Embryonic facial prominence (tissue), 1 donor: ENCODE results near the gene IL3RA.
"Not testable (repeated sequence)": the region's sequence is repeated elsewhere in the genome, so short reads cannot be mapped to it uniquely, and the experiment has no call there.

Experiments used
- DNase-seq: peaks from one replicate; pipeline ENCODE4 v3.0.0-alpha.2; 2016; ENCODE audit errors: extremely low spot score

The IL3RA gene

DNA sequence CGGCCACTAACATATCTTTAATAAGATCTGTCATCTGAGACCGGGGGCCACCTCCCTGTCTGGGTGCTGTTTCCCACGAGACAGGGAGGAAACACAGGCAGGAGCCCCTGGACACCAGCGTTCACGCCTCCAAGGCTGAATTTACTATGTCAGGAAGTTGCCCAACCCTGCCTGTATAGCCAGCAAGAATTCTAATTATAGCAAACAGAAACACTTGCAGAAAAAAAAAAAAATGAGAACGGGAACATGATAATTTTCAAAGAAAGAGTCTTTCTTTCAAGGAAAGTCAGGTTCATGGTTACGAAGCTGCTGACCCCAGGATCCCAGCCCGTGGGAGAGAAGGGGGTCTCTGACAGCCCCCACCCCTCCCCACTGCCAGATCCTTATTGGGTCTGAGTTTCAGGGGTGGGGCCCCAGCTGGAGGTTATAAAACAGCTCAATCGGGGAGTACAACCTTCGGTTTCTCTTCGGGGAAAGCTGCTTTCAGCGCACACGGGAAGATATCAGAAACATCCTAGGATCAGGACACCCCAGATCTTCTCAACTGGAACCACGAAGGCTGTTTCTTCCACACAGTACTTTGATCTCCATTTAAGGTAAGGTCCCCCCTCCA, at the start of gene IL3RA:
IL3RA (plus strand) TSS at position 455 of the 613 bp plus-strand sequence. CDS start 4,981 bp downstream, outside the sequence.
- DNase-seq = no peak

DNA sequence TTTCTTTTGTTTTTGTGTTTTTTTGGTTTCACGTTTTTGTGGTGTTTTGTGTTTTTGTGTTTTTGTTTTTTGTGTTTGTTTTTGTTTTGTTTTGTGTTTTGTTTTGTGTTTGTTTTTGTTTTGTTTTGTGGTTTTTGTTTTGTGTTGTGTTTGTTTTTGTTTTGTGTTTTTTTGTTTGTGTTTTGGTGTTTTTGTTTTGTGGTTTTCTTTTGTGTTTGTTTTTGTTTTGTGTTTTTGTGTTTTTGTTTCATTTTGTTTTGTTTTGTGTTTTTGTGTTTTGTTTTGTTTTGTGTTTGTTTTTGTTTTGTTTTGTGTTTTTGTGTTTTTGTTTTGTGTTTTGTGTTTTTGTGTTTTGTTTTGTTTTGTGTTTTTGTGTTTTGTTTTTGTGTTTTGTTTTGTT, 47.0 kb upstream of the IL3RA start:
- no peak for DNase-seq

DNA sequence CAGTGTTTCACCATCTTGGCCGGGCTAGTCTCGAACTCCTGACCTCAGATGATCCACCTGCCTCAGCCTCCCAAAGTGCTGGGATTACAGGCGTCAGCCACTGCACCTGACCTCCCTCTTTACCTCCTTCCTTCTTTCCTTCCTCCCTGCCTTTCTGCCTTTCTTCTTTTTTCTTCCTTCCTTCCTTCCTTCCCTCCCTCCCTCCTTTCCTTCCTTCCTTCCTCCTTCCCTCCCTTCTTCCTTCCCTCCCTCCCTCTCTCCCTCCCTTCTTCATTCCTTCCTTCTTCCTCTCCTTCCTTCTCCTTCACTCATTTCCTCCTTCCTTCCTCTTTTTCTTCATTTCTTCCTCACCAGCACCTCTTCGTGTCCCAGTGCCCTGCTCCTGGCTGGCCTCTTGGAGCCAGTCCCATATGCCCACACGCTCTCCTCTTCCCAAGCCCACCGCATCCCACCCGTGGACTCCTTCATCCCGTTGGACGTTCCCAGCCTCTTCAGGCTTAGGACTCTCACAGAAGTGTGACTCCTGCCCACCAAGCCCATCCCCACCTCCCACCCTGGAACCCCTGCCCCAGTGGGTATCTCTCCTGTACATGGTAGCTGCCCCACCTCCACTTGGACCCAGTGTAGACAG, 45.4 kb upstream of the IL3RA start:
- no peak for DNase-seq

DNA sequence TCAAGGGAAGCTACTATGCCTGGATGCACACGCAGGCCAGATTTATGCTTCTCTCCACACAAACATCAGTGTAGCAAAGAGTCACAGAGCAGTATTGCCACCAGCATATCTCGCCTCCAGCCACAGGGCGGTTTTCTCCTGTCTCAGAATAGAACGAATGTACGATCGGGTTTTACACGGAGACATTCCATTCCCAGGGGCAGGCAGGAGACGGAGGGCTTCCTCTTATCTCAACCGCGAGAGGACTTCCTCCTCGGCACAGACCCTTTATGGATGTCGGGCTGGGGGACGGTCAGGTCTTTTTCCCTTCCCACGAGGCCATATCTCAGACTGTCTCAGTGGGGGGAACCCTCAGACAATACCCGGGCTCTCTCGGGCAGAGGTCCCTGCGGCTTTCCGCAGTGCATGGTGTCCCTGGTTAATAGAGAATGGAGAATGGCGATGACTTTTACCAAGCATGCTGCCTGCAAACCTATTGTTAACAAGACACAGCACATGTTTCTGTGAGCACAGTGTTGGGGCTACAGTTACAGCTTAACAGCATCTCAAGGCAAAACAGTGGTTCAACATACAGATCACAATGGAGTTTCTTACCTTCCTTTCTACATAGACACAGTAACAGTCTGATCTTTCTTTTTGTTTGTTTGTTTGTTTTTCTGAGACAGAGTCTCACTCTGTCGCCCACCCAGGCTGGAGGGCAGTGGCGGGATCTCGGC, 43.9 kb upstream of the IL3RA start:
- DNase-seq = no peak

DNA sequence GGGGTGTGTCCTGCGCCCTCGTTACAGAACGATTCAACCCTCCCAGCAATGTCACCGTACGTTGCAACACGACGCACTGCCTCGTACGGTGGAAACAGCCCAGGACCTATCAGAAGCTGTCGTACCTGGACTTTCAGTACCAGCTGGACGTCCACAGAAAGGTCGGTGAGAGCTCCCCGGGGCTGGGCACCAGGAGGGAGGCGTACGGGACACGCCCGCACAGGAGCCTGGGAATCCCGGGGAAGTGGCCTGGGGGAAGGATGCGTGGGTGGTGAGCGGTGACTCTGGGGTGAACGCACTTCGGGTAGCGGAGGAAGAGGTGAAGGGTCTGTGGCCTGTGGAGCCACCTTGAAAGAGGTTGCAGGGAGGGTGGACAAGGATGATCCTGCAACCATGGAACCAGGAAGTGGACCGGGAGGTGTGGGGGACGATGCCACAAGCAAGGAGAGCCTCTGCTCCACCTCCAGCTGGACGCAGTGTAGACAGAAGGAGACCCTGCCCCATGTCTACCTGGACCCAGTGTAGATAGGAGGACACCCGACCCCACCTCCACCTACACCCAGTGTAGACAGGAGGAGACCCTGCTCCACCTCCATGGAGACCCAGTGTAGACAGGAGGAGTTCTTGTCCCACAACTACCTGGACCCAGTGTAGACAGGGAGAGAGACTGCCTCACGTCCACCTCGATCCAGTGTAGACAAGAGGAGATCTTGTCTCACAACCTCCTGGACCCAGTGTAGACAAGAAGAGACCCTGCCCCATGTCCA, 42.1 kb upstream of the IL3RA start:
- no peak for DNase-seq

DNA sequence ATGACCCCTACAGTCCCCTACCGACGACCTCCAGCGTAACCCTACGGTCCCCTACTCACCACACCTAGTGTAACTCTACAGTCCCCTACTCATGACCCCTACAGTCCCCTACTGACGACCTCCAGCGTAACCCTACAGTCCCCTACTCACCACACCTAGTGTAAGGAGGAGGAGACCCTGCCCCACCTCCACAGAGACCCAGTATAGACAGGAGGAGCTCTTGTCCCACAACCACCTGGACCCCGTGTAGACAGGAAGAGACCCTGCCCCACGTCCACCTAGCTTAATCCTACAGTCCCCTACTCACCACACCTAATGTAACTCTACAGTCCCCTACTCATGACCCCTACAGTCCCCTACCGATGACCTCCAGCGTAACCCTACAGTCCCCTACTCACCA, 41.0 kb upstream of the IL3RA start:
- DNase-seq = no peak

DNA sequence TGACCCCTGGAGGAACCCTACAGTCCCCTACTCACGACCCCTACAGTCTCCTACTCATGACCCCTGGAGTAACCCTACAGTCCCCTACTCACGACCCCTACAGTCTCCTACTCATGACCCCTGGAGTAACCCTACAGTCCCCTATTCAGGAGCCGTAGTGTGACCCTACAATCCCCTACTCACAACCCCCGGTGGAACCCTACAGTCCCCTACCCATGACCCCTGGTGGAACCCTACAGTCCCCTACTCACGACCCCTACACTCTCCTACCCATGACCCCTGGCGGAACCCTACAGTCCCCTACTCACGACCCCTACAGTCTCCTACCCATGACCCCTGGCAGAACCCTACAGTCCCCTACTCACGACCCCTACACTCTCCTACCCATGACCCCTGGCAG, 39.0 kb upstream of the IL3RA start:
- DNase-seq = not testable (repeated sequence)

DNA sequence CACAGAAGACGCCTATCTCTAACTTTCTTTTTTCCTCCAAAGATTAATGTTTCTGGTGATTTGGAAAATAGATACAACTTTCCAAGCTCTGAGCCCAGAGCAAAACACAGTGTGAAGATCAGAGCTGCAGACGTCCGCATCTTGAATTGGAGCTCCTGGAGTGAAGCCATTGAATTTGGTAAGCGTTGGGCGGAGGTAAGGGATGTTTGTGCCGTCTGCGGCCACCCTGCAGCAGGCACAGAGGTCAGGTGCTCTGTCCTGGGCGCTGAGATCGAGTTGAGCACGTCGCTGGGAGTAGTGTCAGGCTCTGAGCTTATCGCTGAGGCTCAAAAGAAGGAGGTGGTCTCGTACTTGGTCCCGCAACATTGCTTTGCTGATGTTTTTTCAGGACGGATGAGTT, 36.1 kb upstream of the IL3RA start:
- no peak for DNase-seq

DNA sequence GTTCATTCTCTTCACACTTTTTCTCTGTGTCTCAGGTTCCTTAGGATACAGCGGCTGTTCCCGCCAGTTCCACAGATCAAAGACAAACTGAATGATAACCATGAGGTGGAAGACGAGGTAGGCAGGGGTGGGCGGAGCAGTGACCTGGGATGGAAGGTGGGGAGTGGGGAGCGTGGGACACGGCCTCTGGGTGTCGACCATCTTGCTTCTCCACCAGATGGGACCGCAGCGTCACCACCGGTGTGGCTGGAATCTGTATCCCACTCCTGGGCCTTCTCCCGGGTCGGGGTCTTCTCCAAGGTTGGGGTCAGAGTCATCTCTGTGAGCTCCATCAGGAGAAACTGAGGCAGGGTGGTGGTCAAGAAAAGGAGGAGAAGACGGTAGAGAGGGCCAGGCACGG, 31.2 kb upstream of the IL3RA start:
- DNase-seq = no peak

DNA sequence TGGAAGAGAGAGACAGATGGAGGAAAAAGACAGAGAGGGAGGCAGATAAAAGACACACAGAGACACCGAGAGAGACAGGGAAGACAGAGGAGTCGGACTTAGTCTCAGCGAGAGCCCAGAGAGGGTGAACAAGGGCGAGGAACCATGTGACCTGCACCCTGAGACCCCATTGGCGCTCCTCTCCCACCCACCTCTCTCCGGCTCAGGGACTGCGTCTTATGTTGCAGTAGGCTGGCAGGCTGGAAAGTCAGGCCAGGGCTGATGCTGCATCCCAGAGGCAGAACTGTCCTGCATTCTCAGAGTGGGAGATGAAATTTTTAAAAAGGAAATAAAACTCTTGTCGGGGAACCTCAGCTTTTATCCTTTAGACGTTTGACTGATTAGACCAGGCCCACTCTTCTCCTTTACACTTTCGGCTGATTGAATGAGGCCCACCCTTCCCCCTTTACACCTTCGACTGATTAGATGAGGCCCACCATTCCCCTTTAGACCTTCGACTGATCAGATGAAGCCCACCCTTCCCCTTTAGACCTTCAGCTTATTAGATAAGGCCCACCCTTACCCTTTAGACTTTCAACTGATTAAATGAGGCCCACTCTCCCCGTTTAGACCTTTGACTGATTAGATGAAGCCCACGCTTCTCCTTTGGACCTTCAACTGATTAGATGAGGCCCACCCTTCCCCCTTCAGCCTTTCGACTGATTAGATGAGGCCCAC, 29.5 kb upstream of the IL3RA start:
- no peak for DNase-seq

DNA sequence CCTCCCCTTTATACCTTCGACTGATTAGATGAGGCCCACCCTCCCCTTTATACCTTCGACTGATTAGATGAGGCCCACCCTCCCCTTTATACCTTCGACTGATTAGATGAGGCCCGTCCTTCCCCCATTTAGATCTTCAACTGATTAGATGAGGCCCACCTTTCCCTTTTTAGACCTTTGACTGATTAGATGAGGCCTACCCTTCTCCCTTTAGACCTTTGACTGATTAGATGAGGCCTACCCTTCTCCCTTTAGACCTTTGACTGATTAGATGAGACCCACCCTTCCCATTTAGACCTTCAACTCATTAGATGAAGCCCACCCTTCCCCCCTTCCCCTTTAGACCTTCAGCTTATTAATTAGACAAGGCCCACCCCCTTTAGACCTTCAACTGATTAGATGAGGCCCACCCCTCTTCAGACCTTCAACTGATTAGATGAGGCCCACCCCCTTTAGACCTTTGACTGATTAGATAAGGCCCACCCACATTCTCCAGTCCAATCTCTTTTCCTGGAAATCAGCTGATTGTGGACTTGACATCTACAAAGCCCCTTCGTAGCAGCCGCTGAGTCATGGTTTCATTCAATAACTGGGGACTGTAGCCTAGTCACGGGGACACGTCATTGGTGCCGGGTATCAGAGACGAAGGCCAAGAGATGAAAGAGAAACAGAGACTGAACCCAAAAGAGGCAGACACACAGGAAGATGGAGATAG, 28.8 kb upstream of the IL3RA start:
- no peak for DNase-seq

DNA sequence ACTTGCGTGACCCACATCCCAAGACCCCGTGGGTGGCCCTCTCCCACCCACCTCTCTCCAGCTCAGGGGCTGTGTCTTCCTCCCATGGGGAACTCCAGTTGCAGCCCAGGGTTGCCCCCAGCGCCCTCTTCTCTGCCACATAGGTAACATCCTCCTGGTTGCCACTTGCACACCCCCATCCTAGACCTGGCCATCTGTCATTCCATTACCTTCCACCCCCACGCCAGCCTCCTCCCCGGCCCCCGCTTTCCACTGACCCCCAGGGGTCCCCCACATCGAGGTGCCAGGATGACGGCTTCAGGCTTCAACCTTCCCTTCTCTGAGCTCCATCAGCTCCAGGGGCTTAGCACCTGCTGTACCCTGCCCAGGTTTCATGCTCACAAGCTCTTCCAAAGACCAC, 28.1 kb upstream of the IL3RA start:
- no peak for DNase-seq

DNA sequence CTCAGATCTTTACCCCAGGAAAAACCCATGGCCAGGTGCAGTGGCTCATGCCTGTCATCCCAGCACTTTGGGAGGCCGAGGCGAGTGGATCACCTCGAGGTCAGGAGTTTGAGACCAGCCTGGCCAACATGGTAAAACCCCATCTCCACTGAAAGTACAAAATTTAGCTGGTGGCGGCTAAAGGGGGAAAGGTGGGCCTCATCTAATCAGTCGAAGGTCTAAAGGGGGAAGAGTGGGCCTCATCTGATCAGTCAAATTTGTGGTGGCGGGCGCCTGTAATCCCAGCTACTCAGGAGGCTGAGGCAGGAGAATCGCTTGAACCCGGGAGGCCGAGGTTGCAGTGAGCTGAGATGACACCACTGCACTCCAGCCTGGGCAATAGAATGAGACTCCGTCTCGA, 27.7 kb upstream of the IL3RA start:
- DNase-seq = not testable (repeated sequence)

DNA sequence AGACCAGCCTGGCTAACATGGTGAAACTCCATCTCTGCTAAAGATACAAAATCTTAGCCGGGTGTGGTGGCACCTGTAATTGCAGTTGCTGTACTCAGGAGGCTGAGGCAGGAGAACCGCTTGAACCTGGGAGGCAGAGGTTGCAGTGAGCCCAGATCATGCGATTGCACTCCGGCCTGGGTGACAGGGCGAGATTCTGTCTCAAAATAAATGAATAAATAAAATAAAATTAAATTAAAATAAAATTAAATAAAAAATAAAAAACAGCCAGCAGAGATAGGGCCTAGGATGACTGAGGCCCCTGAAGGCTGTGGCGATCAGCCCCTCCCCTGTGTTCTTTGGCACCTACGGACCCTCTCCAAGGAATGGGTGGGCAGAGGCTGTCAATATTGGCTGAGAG, 22.8 kb upstream of the IL3RA start:
- no peak for DNase-seq

DNA sequence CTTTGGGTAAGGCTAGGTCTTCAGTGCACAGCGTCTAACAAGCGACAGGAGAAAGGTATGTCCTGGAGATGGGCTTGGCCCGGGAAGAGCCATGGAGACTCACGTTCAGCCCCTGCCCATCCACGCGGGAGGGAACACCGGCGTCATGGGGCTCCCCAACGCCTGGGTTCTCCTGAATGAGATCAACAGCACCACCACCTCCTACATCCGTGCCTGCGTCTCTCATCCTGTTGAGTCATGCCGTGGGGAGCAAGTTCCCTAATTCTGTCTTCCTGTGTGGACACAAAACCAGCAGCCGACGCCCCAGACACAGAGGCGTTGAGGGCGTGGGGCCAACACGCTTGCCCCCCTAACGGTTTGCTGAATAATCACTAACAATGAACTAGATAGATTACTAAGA, 20.1 kb upstream of the IL3RA start:
- no peak for DNase-seq

DNA sequence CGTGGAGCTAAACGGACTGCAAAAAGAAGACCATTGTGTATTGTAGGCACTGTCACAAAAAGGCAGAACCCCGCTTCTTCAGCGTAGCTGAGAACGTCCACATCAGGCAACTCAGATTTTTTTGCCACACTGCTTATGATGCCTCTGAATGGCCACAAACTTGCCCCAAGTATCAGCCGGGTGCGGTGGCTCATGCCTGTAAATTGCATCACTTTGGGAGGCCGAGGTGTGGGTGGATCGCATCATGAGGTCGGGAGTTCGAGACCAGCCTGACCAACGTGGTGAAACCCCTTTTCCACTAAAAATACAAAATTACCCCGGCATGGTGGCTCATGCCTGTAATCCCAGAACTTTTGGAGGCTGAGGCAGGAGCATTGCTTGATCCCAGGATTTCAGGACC, 14.9 kb upstream of the IL3RA start:
- DNase-seq = no peak

DNA sequence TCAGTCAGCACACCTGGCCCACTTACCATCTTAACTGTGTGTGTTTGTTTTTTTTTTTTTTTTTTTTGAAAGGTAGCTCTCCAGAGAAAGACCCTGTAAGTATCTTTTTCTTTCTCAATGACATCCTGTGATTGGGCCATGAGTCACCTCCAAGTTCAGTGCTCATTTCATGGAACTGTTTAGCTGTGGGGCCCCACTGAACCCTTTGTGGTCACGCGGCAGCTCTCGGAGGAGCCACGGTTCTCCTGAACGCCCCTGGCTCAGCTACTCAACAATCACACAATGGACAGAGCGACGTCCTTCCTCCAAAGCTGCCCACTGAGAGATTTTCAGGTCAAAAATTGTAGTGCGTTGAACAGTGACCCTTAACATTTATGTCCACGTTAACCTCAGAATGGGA, 14.2 kb upstream of the IL3RA start:
- no peak for DNase-seq

DNA sequence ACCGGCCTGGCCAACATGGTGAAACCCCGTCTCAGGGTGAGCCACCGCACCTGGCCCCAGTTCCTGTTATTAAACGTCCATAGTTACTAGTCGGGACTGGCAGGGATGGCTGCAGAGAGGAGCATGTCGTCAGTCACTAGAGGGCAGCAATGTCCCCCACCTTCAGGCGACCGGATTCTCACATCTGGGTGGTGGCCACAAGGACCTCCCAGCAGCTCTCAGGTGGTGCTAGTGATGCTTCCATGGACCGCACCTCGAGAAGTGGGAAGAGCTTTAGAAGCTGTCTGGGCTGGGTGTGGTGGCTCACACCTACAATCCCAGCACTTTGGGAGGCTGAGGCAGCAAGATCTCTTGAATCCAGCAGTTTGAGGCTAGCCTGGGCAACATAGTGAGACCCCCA, 13.3 kb upstream of the IL3RA start:
- DNase-seq = no peak

DNA sequence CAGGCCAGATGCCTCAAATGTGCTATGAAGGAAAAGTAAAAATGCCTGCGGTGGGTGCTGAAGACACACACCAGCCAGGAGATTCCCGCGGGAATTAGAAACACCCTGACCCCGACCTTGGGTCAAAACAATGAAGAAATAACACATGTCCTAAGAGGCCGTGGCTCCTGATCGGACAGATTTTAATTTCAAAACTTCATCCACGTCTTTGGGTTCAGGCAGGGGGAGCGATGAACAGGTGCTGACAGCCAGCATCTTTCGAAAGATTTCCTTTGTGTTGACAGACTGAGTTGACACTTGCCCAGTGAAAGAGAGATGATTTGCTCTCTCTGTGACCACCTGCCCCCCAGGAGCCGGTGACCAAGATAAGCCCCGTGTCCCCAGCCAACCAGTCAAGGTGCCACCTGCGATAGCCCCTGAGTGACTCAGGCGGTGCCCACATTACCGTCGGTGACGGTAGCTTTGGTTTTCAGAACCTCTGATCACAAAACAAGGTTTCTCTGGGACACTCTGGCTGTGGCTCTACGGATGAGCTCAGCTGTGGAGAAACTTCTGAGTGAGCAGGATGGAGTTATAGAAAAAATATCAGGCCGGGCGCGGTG, 11.0 kb upstream of the IL3RA start:
- no peak for DNase-seq

DNA sequence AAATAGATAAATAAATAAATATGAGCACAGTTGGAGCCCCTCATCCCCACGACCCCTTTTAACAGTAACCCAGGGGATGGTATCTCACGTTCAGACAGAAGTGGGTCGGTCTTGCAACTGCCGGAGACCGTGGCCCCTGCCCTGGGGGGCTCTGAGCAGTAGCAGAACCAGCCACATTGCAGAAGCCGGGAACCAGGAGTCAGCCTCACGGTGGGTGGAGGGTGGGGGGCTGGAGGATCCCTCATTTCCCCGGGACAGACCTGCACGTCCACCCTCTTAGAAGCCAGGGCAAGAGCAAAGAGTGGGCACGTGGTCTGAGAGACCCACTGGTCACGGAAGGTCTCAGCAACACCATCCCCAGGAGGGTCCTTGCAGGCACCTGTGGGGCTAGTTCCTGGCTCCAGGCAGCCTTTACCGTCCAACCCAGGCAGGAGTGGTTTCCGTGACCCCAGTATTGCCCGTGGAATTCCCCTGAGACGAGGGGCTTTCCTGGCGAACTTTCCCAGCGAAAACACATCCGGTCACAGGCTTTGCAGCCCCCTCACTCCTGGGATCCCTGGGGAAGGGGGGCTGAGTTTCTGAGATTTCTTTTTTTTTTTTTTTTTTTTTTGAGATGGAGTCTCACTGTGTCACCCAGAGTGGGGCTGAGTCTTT, 8.8 kb upstream of the IL3RA start:
- no peak for DNase-seq
